Measurements from ENCODE around the gene GRB10. TPM values are rescaled to one million over a fixed set of nuclear protein-coding genes. Genes with fewer than 3 reads are reported as not detected.

The GRB10 gene
- total and polyA plus RNA-seq, 2 of the 8 experiments (the other 6 are each of a cell fraction or from before 2014, with no cell fraction given), result 35.7 to 97.0 TPM

- no peak overlapping the region for H2BK15ac ChIP-seq (ENCODE audit: low read length)
- no peaks in the 10 kb centered on the region for H3K9me3 ChIP-seq (ENCODE audit: insufficient read depth in 2 of 2, low read depth in 1 of 2, low read length in 1 of 2)
These were observed 34.9 kb upstream of the GRB10 start for GRCh38 chr7:50817561-50817960.

More at GRCh38 chr7:50817561-50817960, 34.9 kb upstream of the GRB10 start:
- no peak overlapping the region for H3K27ac ChIP-seq (ENCODE audit: low read depth, low read length)
- H3K23ac ChIP-seq (ENCODE audit: insufficient read length), result no peak overlapping the region
- H3K4me2 ChIP-seq (ENCODE audit: insufficient read depth in 1 of 2, low read depth in 2 of 2, low read length in 2 of 2), result no peak overlapping the region
- H3K79me1 ChIP-seq (ENCODE audit: low read depth, low read length), result no peaks in the 10 kb centered on the region
- H2BK12ac ChIP-seq (ENCODE audit: low read depth, low read length), result no peak overlapping the region
- POLR2A ChIA-PET (ENCODE audit: partially characterized antibody), result no interaction called here
- 93% methylated on average over 1 of the region's 1 CpG; no CpG with 5 or more reads in 1 of the 2 experiments for WGBS, 2 experiments (ENCODE audit: extremely low coverage in 1 of 2, insufficient coverage in 1 of 2, insufficient read length in 1 of 2, insufficient replicate concordance in 2 of 2, low coverage in 1 of 2, low lambda C conversion rate in 2 of 2, missing lambda C conversion rate in 1 of 2)
- no peak overlapping the region for H2AFZ ChIP-seq (ENCODE audit: low read length)
- H3K27me3 ChIP-seq (replicated peaks in 1 of 4; ENCODE audit: control insufficient read depth in 3 of 4, extremely low read depth in 1 of 4, insufficient read depth in 3 of 4, low read length in 3 of 4), result no peaks in the 10 kb centered on the region
- no peak overlapping the region for H2BK5ac ChIP-seq (ENCODE audit: low read depth, low read length)
- no peak for DNase-seq (ENCODE audit: low read depth in 1 of 2, low spot score in 2 of 2)
- no peak overlapping the region for H3K9ac ChIP-seq (replicated peaks in 1 of 4; ENCODE audit: extremely low read depth in 1 of 4, low read depth in 3 of 4, low read length in 3 of 4)
- H3K79me2 ChIP-seq (ENCODE audit: control insufficient read depth in 1 of 2, insufficient read depth in 2 of 2, low read length in 2 of 2), result no peaks in the 10 kb centered on the region
- no peak for FAIRE-seq
- H2BK20ac ChIP-seq (ENCODE audit: low read length), result no peak overlapping the region
- no peak overlapping the region for H4K91ac ChIP-seq (replicated peaks; ENCODE audit: insufficient read length, low read length)
- H4K5ac ChIP-seq (ENCODE audit: insufficient read length, low read depth, low read length), result no peak overlapping the region
- H3K23me2 ChIP-seq (ENCODE audit: low read depth, low read length), result no peaks in the 10 kb centered on the region
- H3K36me3 ChIP-seq (ENCODE audit: control insufficient read depth in 2 of 4, insufficient read depth in 4 of 4, low read length in 3 of 4), result no peaks in the 10 kb centered on the region
- no peak overlapping the region for H3K14ac ChIP-seq (ENCODE audit: insufficient read length)
- no peak overlapping the region for H3K18ac ChIP-seq (ENCODE audit: extremely low read depth, low read length)
- H3K56ac ChIP-seq (replicated peaks; ENCODE audit: insufficient read length, low read depth, low read length), result no peak overlapping the region
- peaks cover 2 to 12% (median 8%) of the 10 kb centered on the region in 4 experiments; a peak in 5 of 7 replicates for H3K4me1 ChIP-seq (replicated peaks in 1 of 4; ENCODE audit: control insufficient read depth in 3 of 4, insufficient read depth in 4 of 4, low read length in 3 of 4)
- no peak overlapping the region for H2BK120ac ChIP-seq (replicated peaks; ENCODE audit: low read depth, low read length)
- H4K20me1 ChIP-seq (replicated peaks in 1 of 2; ENCODE audit: control insufficient read depth in 1 of 2, insufficient read depth in 2 of 2, low read length in 2 of 2), result no peaks in the 10 kb centered on the region
- no peak overlapping the region for H3K4me3 ChIP-seq (ENCODE audit: extremely low read depth in 1 of 4, insufficient read depth in 2 of 4, low read depth in 3 of 4, low read length in 4 of 4)
- TF ChIP-seq TAF1 (IDR thresholded peaks at IDR 0.05; ENCODE audit: low read depth, low read length), result no peak
- TF ChIP-seq SP1 (IDR thresholded peaks at IDR 0.05; ENCODE audit: low read depth, low read length), result no peak
- no peak for TF ChIP-seq TCF12 (IDR thresholded peaks at IDR 0.05; ENCODE audit: low read depth, low read length)
- no peak overlapping the region for H3K4ac ChIP-seq (replicated peaks; ENCODE audit: insufficient read length, low read depth, low read length)
- no peak overlapping the region for H4K8ac ChIP-seq (ENCODE audit: extremely low read depth, insufficient read depth, low read length)
- no peak overlapping the region for H2AK5ac ChIP-seq (ENCODE audit: low read depth, low read length)
- CTCF ChIA-PET (ENCODE audit: partially characterized antibody), result no interaction called here

Measured in H1 (cell line).